Measurements from ENCODE around the gene GUCY1B1.

DNA sequence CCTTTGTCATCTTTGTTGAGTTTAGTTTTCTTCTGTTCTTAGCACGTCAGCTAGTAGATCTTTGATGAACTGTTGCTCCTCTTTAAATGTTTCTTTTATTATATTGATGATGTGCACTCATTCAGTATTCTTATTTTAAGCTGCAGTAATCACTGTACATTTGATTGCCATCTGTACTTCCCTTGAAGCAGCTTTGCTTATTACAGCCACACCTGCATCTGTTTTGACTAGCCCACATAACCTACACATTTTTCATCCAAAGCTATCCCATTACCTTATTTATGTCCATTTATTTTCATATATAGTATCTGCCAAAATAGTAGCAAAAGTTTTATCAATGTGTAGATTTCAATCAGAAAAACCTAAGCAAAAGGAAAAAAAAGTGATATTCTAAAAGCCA, 23.9 kb upstream of the GUCY1B1 start:
- TF ChIP-seq CTCF (IDR thresholded peaks at IDR 0.05; ENCODE audit: low read depth, low read length), result no peak
- no peak for TF ChIP-seq POLR2A (IDR thresholded peaks at IDR 0.05; ENCODE audit: extremely low read depth, insufficient read length)
- TF ChIP-seq, protein P1, sequence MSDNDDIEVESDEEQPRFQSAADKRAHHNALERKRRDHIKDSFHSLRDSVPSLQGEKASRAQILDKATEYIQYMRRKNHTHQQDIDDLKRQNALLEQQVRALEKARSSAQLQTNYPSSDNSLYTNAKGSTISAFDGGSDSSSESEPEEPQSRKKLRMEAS (IDR thresholded peaks at IDR 0.05; ENCODE audit: low read depth, low read length), result no peak
- TF ChIP-seq MYC (IDR thresholded peaks at IDR 0.05; ENCODE audit: low read depth, low read length), result no peak
